Osteocyte (in vitro differentiated cells): ENCODE measurements around the gene TCN2. TPM values are rescaled to one million over a fixed set of nuclear protein-coding genes. Genes with fewer than 3 reads are reported as not detected.

Experiments used
- DNase-seq: peaks from one replicate; pipeline ENCODE4 v3.0.0; 2021; ENCODE audit warnings: mixed read lengths; ENCODE audit not compliant: unreplicated experiment; ENCODE audit errors: extremely low spot score
- H3K27ac Mint-ChIP-seq: one replicate; pipeline ENCODE4 v1.8.0; 2021; ENCODE audit warnings: mild to moderate bottlenecking, mixed read lengths; ENCODE audit not compliant: unreplicated experiment
- H3K27me3 Mint-ChIP-seq: one replicate; pipeline ENCODE4 v1.8.0; 2021; ENCODE audit warnings: mixed read lengths; ENCODE audit not compliant: unreplicated experiment
- H3K36me3 Mint-ChIP-seq: one replicate; pipeline ENCODE4 v1.8.0; 2021; ENCODE audit warnings: mixed read lengths; ENCODE audit not compliant: unreplicated experiment
- H3K4me1 Mint-ChIP-seq: one replicate; pipeline ENCODE4 v1.8.0; 2021; ENCODE audit warnings: mixed read lengths; ENCODE audit not compliant: unreplicated experiment
- H3K4me3 Mint-ChIP-seq: one replicate; pipeline ENCODE4 v1.8.0; 2021; ENCODE audit warnings: mild to moderate bottlenecking, moderate library complexity, mixed read lengths; ENCODE audit not compliant: unreplicated experiment
- H3K9me3 Mint-ChIP-seq: one replicate; pipeline ENCODE4 v1.8.0; 2021; ENCODE audit warnings: mixed read lengths; ENCODE audit not compliant: unreplicated experiment
- total RNA-seq: library from RNA; stranded (reverse); gene quantifications from 2 replicates; pipeline ENCODE4 v1.2.1, GENCODE V29; 2021
- TF ChIP-seq, protein P1 (sequence below): fragments of 200-600 bp; sonication (generic); IDR thresholded peaks from 2 replicates; pipeline ENCODE4 v1.5.0; 2021; ENCODE audit warnings: antibody characterized with exemption, mild to moderate bottlenecking, moderate library complexity

The TCN2 gene
- total RNA-seq, 1 donor from 2014 or later: 57.7 TPM

- TF ChIP-seq, protein P1, sequence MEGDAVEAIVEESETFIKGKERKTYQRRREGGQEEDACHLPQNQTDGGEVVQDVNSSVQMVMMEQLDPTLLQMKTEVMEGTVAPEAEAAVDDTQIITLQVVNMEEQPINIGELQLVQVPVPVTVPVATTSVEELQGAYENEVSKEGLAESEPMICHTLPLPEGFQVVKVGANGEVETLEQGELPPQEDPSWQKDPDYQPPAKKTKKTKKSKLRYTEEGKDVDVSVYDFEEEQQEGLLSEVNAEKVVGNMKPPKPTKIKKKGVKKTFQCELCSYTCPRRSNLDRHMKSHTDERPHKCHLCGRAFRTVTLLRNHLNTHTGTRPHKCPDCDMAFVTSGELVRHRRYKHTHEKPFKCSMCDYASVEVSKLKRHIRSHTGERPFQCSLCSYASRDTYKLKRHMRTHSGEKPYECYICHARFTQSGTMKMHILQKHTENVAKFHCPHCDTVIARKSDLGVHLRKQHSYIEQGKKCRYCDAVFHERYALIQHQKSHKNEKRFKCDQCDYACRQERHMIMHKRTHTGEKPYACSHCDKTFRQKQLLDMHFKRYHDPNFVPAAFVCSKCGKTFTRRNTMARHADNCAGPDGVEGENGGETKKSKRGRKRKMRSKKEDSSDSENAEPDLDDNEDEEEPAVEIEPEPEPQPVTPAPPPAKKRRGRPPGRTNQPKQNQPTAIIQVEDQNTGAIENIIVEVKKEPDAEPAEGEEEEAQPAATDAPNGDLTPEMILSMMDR: no peak
- DNase-seq: no peak
- Mint-ChIP-seq H3K9me3 (no peaks in the 10 kb centered on the region), H3K4me1 (peaks cover 10% of the 10 kb centered on the region), H3K27ac (no peak overlapping the region), H3K27me3 (peaks cover 17% of the 10 kb centered on the region), H3K36me3 (peaks cover 32% of the 10 kb centered on the region), H3K4me3 (peak overlapping the region; percentile 59)
These were observed 31.8 kb upstream of the TCN2 start for GRCh38 chr22:30574997-30575671.

DNA sequence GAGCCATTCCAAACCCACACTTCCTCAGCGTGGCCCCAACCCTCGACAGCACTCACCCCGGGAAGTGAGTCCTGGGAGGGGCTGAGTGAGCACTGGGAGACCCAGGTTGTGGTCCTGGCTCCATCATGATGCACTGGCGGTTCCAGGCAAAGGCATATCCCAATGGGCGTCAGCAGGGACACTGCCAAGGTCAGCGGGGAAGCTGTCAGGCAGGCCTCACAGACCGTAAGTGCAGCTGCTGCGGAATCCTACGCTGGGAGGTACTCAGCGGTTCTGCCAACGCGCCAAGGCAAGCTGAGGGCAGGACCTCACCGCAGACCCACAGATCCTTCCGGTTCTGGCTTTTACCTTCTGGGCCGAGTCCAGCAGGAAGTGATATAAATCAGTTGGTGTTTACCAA is 31.1 kb upstream of the TCN2 start:
- DNase-seq: no peak
- Mint-ChIP-seq H3K36me3 (peaks cover 38% of the 10 kb centered on the region), H3K27me3 (peaks cover 16% of the 10 kb centered on the region), H3K4me1 (peaks cover 10% of the 10 kb centered on the region), H3K27ac (no peak overlapping the region), H3K9me3 (no peaks in the 10 kb centered on the region), H3K4me3 (no peak overlapping the region)
- TF ChIP-seq, protein P1: no peak

GRCh38 chr22:30578481-30578880 is 28.5 kb upstream of the TCN2 start:
- H3K36me3 Mint-ChIP-seq: peaks cover 40% of the 10 kb centered on the region
- H3K9me3 Mint-ChIP-seq: no peaks in the 10 kb centered on the region
- DNase-seq: no peak
- H3K4me1 Mint-ChIP-seq: peaks cover 10% of the 10 kb centered on the region
- H3K27ac Mint-ChIP-seq: no peak overlapping the region
- TF ChIP-seq, protein P1: no peak
- peaks cover 6% of the 10 kb centered on the region for H3K27me3 Mint-ChIP-seq
- no peak overlapping the region for H3K4me3 Mint-ChIP-seq

GRCh38 chr22:30580896-30581295 is 26.1 kb upstream of the TCN2 start:
- no peak for DNase-seq
- no peak overlapping the region for H3K27ac Mint-ChIP-seq
- H3K27me3 Mint-ChIP-seq: no peaks in the 10 kb centered on the region
- TF ChIP-seq, protein P1: no peak
- peaks cover 47% of the 10 kb centered on the region for H3K36me3 Mint-ChIP-seq
- no peaks in the 10 kb centered on the region for H3K9me3 Mint-ChIP-seq
- H3K4me1 Mint-ChIP-seq: peaks cover 3% of the 10 kb centered on the region
- H3K4me3 Mint-ChIP-seq: no peak overlapping the region

DNA sequence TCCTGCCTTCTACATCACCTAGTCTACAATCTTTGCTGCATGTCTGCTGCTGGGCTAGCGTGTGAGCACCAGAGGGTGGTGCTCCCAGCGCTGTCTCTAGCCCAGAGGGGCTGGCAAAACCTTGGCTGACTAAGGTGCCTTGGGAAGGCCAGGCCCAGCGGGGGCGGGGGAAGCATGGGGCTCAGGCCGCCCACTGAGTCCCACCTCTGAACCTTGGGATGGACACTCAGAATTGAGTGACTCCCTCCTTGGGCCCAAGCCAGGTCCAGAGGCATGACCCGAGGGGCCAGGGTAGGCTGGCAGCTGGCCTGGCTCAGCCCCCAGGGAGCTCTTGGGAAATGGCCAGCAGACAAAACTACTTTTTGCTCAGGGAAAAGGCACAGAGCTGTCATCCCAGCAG is 24.9 kb upstream of the TCN2 start:
- Mint-ChIP-seq H3K4me3 (no peak overlapping the region), H3K27ac (no peak overlapping the region), H3K36me3 (peaks cover 49% of the 10 kb centered on the region), H3K9me3 (no peaks in the 10 kb centered on the region), H3K27me3 (no peaks in the 10 kb centered on the region), H3K4me1 (peaks cover 3% of the 10 kb centered on the region)
- no peak for DNase-seq
- TF ChIP-seq, protein P1: no peak
